Panc1 (cell line): ENCODE data around the gene CXCR1.

ENCODE experiments used
- CTCF ChIP-seq: fragments of 450-650 bp; IDR thresholded peaks from 2 replicates; pipeline ENCODE4 v1.5.1; 2017; ENCODE audit warnings: mild to moderate bottlenecking
- POLR2AphosphoS5 ChIP-seq: IDR thresholded peaks from 2 replicates; pipeline ENCODE4 v1.6.1; 2012; ENCODE audit warnings: mild to moderate bottlenecking, low read depth, low read length, moderate library complexity
- TCF7L2 ChIP-seq: IDR thresholded peaks from 2 replicates; pipeline ENCODE4 v1.6.1; 2011; ENCODE audit warnings: mild to moderate bottlenecking, low read depth, low read length, inconsistent platforms

- TF ChIP-seq CTCF, result no peak
- TF ChIP-seq TCF7L2, result no peak
- no peak for TF ChIP-seq POLR2AphosphoS5
These were observed 47.4 kb upstream of the CXCR1 start for GRCh38 chr2:218214116-218214515.
